HCT116 (cell line): ENCODE results near the gene TEAD1. TPM values are rescaled to one million over a fixed set of nuclear protein-coding genes. Genes with fewer than 3 reads are reported as not detected.

ENCODE experiments used
- ATAC-seq: fragments of 200-7000 bp; cut with Tn5 transposase; 2 replicates; pipeline ENCODE4 v1.9.1; 2020; ENCODE audit warnings: mild to moderate bottlenecking, moderate library complexity
- BruUV-seq: library from RNA; stranded (reverse); fragments of 400-500 nt; replicated peaks from 2 replicates; lab custom pipeline; 2021; lab: Mats Ljungman, UMichigan
- CTCF ChIA-PET: fragments of 300-600 bp; sonication (Branson Sonifier 250); formaldehyde crosslinking; loops from one replicate; lab custom pipeline; 2021; ENCODE audit warnings: antibody characterized with exemption; lab: Charles Lee
- POLR2A ChIA-PET: fragments of 300-600, 350-600 bp; sonication (Branson Sonifier 250); formaldehyde crosslinking; loops from one replicate; lab custom pipeline; 2021; ENCODE audit warnings: antibody characterized with exemption; lab: Charles Lee
- RAD21 ChIA-PET, 2 experiments: fragments of 300-600 bp; sonication (Branson Sonifier 250); formaldehyde crosslinking; loops; one replicate each; lab custom pipeline; 2023; ENCODE audit warnings: low total read pairs in 2 of 2; ENCODE audit not compliant: uncharacterized antibody in 2 of 2, unreplicated experiment in 2 of 2, low non-redundant PET in 1 of 2; lab: Charles Lee
- DNase-seq: peaks from one replicate; pipeline ENCODE4 v3.0.0-alpha.2; 2010; ENCODE audit warnings: low read depth, low spot score
- H2AFZ ChIP-seq: fragments of 200-600 bp; shearing (Covaris generic), sonication (generic); 2 replicates; pipeline ENCODE4 v1.6.1; 2017; ENCODE audit warnings: low read depth, mixed run types, mixed read lengths, antibody characterized with exemption, low read length; ENCODE audit not compliant: poor library complexity, severe bottlenecking
- H3K27ac ChIP-seq: 2 replicates; pipeline ENCODE4 v1.5.1; 2012; ENCODE audit warnings: low read depth, low read length
- H3K27me3 ChIP-seq: fragments of 200-600 bp; sonication (generic); 2 replicates; pipeline ENCODE4 v1.6.1; 2016; ENCODE audit warnings: mixed run types, low read length, mixed read lengths; ENCODE audit not compliant: insufficient read depth
- H3K36me3 ChIP-seq, 2 experiments: fragments of 200-500 bp in 1 of 2; fragments of 200-600 bp in 1 of 2; sonication (Bioruptor generic) in 1 of 2; sonication (generic) in 1 of 2; 2 replicates each; pipeline versions ENCODE4 v1.5.1 to v1.6.1; 2014 to 2016; ENCODE audit warnings: low read length in 2 of 2, inconsistent platforms in 1 of 2, mixed read lengths in 1 of 2, mixed run types in 1 of 2; ENCODE audit not compliant: insufficient read depth in 2 of 2, control insufficient read depth in 1 of 2
- H3K4me1 ChIP-seq, 2 experiments: fragments of 200-600 bp in 1 of 2; sonication (generic) in 1 of 2; 2 replicates each; pipeline versions ENCODE4 v1.5.1 to v1.6.1; 2012 to 2017; ENCODE audit warnings: low read length in 2 of 2, inconsistent platforms in 1 of 2, mild to moderate bottlenecking in 1 of 2, mixed read lengths in 1 of 2, mixed run types in 1 of 2, moderate library complexity in 1 of 2; ENCODE audit not compliant: insufficient read depth in 2 of 2, control insufficient read depth in 1 of 2
- H3K4me2 ChIP-seq: fragments of 200-600 bp; sonication (generic); 2 replicates; pipeline ENCODE4 v1.6.1; 2017; ENCODE audit warnings: mixed run types, low read length, mixed read lengths
- H3K4me3 ChIP-seq, 2 experiments: fragments of 200-600 bp in 1 of 2; sonication (generic) in 1 of 2; replicated peaks in 1 of 2; 2 replicates each; pipeline ENCODE4 v1.5.1; 2011 to 2016; ENCODE audit warnings: low read length in 2 of 2, control low read depth in 1 of 2, low read depth in 1 of 2, mild to moderate bottlenecking in 1 of 2, mixed read lengths in 1 of 2, mixed run types in 1 of 2
- H3K79me2 ChIP-seq: fragments of 200-600 bp; sonication (generic); 2 replicates; pipeline ENCODE4 v1.6.1; 2017; ENCODE audit warnings: mild to moderate bottlenecking, mixed run types, low read length, moderate library complexity, mixed read lengths; ENCODE audit not compliant: insufficient read depth
- H3K9ac ChIP-seq: fragments of 200-600 bp; sonication (generic); 2 replicates; pipeline ENCODE4 v1.6.1; 2016; ENCODE audit warnings: low read length, mixed read lengths
- H3K9me2 ChIP-seq: fragments of 200-600 bp; sonication (generic), shearing (Covaris generic); 2 replicates; pipeline ENCODE4 v1.6.1; 2017; ENCODE audit warnings: mixed run types, mild to moderate bottlenecking, moderate library complexity; ENCODE audit not compliant: insufficient read depth
- H3K9me3 ChIP-seq, 2 experiments: fragments of 200-500 bp in 1 of 2; fragments of 200-600 bp in 1 of 2; sonication (Bioruptor generic) in 1 of 2; sonication (generic) in 1 of 2; 2 replicates each; pipeline ENCODE4 v1.6.1; 2014 to 2017; ENCODE audit warnings: low read length in 2 of 2, mixed read lengths in 2 of 2, inconsistent platforms in 1 of 2, low read depth in 1 of 2, mild to moderate bottlenecking in 1 of 2, mixed run types in 1 of 2, moderate library complexity in 1 of 2; ENCODE audit not compliant: control insufficient read depth in 1 of 2, insufficient read depth in 1 of 2
- H4K20me1 ChIP-seq: fragments of 200-600 bp; sonication (generic), shearing (Covaris generic); 2 replicates; pipeline ENCODE4 v1.6.1; 2017; ENCODE audit warnings: mixed run types, mild to moderate bottlenecking, moderate library complexity; ENCODE audit not compliant: insufficient read depth
- ATF3 ChIP-seq: IDR thresholded peaks from 2 replicates; pipeline ENCODE4 v1.6.1; 2012
- CBX3 ChIP-seq: IDR thresholded peaks from 2 replicates; pipeline ENCODE4 v1.6.1; 2012; ENCODE audit warnings: low read depth
- EGR1 ChIP-seq: IDR thresholded peaks from 2 replicates; pipeline ENCODE4 v1.6.1; 2012; ENCODE audit warnings: low read depth
- ELF1 ChIP-seq: IDR thresholded peaks from 2 replicates; pipeline ENCODE4 v1.6.1; 2012; ENCODE audit warnings: low read depth, borderline replicate concordance
- EZH2 ChIP-seq: fragments of 200-600 bp; sonication (generic); IDR thresholded peaks from 2 replicates; pipeline ENCODE4 v1.6.1; 2017; ENCODE audit warnings: antibody characterized with exemption, mixed run types
- EZH2phosphoT487 ChIP-seq: fragments of 200-600 bp; IDR thresholded peaks from 2 replicates; pipeline ENCODE4 v1.6.1; 2018; ENCODE audit warnings: antibody characterized with exemption, borderline replicate concordance
- FOSL1 ChIP-seq: IDR thresholded peaks from 2 replicates; pipeline ENCODE4 v1.6.1; 2012; ENCODE audit warnings: low read depth
- JUND ChIP-seq: IDR thresholded peaks from 2 replicates; pipeline ENCODE4 v1.6.1; 2012
- MAX ChIP-seq: IDR thresholded peaks from 2 replicates; pipeline ENCODE4 v1.6.1; 2012
- POLR2A ChIP-seq: IDR thresholded peaks from 2 replicates; pipeline ENCODE4 v1.7.0; 2011; ENCODE audit warnings: borderline replicate concordance; ENCODE audit not compliant: insufficient read depth, insufficient read length; ENCODE audit errors: extremely low read depth
- POLR2AphosphoS5 ChIP-seq: IDR thresholded peaks from 2 replicates; pipeline ENCODE4 v1.6.1; 2011; ENCODE audit warnings: mild to moderate bottlenecking, low read depth, low read length, moderate library complexity
- SIN3A ChIP-seq: IDR thresholded peaks from 2 replicates; pipeline ENCODE4 v1.6.1; 2012; ENCODE audit warnings: low read depth
- SP1 ChIP-seq: IDR thresholded peaks from 2 replicates; pipeline ENCODE4 v1.6.1; 2012; ENCODE audit warnings: low read depth
- SRF ChIP-seq: IDR thresholded peaks from 2 replicates; pipeline ENCODE4 v1.6.1; 2012; ENCODE audit warnings: low read depth
- TCF7L2 ChIP-seq: IDR thresholded peaks from 2 replicates; pipeline ENCODE4 v1.7.0; 2011; ENCODE audit warnings: borderline replicate concordance, inconsistent platforms; ENCODE audit not compliant: insufficient read depth, insufficient read length; ENCODE audit errors: extremely low read depth
- YY1 ChIP-seq: IDR thresholded peaks from 2 replicates; pipeline ENCODE4 v1.6.1; 2011; ENCODE audit warnings: low read length, low read depth, moderate library complexity, mild to moderate bottlenecking; ENCODE audit not compliant: insufficient replicate concordance; ENCODE audit errors: extremely low read depth
- ZFX ChIP-seq: fragments of 450-650 bp; IDR thresholded peaks from 2 replicates; pipeline ENCODE4 v1.6.1; 2017
- ZNF274 ChIP-seq: fragments of 200-500 bp; sonication (Bioruptor generic); IDR thresholded peaks from 2 replicates; pipeline ENCODE4 v1.6.1; 2014; ENCODE audit warnings: mild to moderate bottlenecking, low read depth, low read length, inconsistent platforms
- intact Hi-C: fragments of 100-400 bp; cut with micrococcal nuclease; formaldehyde crosslinking; loops from 2 replicates; pipeline ENCODE4 v1.10.0; 2022
- total RNA-seq: library from RNA; stranded (reverse); gene quantifications from one replicate; pipeline ENCODE4 v1.2.1, GENCODE V29; 2021; ENCODE audit not compliant: unreplicated experiment
- TF ChIP-seq, protein P1 (sequence below): IDR thresholded peaks from 2 replicates; pipeline ENCODE4 v1.6.1; 2011; ENCODE audit warnings: mild to moderate bottlenecking, low read length, moderate library complexity; ENCODE audit not compliant: insufficient replicate concordance; ENCODE audit errors: extremely low read depth
- TF ChIP-seq, protein P2 (sequence below): IDR thresholded peaks from 2 replicates; pipeline ENCODE4 v1.6.1; 2012; ENCODE audit warnings: low read depth

The TEAD1 gene
- total RNA-seq, 1 experiment from 2014 or later = 103 TPM

- Histone ChIP-seq H2AFZ (no peak overlapping the region), H3K9me3 (no peaks in the 10 kb centered on the region), H3K9me2 (no peaks in the 10 kb centered on the region), H3K36me3 (peaks cover 3 to 6% of the 10 kb centered on the region in 2 experiments; a peak in 1 of 4 replicates), H3K4me1 (no peaks in the 10 kb centered on the region), H3K9ac (no peak overlapping the region), H3K27me3 (no peaks in the 10 kb centered on the region), H3K27ac (no peak overlapping the region), H3K4me3 (no peak overlapping the region), H4K20me1 (0 out of 2 replicates have a peak, but pooled peaks cover 5% of the 10 kb centered on the region), H3K79me2 (no peaks in the 10 kb centered on the region), H3K4me2 (no peak overlapping the region)
- RAD21 ChIA-PET = no interaction called here
- ATAC-seq = no peak
- TF ChIP-seq EGR1 = no peak
- no peak for TF ChIP-seq POLR2A
- no peak for TF ChIP-seq FOSL1
- no peak for TF ChIP-seq TCF7L2
- TF ChIP-seq ZFX = no peak
- TF ChIP-seq ZNF274 = no peak
- TF ChIP-seq JUND = no peak
- TF ChIP-seq ATF3 = no peak
- TF ChIP-seq SP1 = no peak
- TF ChIP-seq, protein P1, sequence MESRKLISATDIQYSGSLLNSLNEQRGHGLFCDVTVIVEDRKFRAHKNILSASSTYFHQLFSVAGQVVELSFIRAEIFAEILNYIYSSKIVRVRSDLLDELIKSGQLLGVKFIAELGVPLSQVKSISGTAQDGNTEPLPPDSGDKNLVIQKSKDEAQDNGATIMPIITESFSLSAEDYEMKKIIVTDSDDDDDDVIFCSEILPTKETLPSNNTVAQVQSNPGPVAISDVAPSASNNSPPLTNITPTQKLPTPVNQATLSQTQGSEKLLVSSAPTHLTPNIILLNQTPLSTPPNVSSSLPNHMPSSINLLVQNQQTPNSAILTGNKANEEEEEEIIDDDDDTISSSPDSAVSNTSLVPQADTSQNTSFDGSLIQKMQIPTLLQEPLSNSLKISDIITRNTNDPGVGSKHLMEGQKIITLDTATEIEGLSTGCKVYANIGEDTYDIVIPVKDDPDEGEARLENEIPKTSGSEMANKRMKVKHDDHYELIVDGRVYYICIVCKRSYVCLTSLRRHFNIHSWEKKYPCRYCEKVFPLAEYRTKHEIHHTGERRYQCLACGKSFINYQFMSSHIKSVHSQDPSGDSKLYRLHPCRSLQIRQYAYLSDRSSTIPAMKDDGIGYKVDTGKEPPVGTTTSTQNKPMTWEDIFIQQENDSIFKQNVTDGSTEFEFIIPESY = no peak
- TF ChIP-seq ELF1 = no peak
- no peak for TF ChIP-seq POLR2AphosphoS5
- TF ChIP-seq CBX3 = no peak
- no peak for TF ChIP-seq EZH2phosphoT487
- no peak for TF ChIP-seq SIN3A
- TF ChIP-seq SRF = no peak
- TF ChIP-seq YY1 = no peak
- TF ChIP-seq MAX = no peak
- TF ChIP-seq, protein P2, sequence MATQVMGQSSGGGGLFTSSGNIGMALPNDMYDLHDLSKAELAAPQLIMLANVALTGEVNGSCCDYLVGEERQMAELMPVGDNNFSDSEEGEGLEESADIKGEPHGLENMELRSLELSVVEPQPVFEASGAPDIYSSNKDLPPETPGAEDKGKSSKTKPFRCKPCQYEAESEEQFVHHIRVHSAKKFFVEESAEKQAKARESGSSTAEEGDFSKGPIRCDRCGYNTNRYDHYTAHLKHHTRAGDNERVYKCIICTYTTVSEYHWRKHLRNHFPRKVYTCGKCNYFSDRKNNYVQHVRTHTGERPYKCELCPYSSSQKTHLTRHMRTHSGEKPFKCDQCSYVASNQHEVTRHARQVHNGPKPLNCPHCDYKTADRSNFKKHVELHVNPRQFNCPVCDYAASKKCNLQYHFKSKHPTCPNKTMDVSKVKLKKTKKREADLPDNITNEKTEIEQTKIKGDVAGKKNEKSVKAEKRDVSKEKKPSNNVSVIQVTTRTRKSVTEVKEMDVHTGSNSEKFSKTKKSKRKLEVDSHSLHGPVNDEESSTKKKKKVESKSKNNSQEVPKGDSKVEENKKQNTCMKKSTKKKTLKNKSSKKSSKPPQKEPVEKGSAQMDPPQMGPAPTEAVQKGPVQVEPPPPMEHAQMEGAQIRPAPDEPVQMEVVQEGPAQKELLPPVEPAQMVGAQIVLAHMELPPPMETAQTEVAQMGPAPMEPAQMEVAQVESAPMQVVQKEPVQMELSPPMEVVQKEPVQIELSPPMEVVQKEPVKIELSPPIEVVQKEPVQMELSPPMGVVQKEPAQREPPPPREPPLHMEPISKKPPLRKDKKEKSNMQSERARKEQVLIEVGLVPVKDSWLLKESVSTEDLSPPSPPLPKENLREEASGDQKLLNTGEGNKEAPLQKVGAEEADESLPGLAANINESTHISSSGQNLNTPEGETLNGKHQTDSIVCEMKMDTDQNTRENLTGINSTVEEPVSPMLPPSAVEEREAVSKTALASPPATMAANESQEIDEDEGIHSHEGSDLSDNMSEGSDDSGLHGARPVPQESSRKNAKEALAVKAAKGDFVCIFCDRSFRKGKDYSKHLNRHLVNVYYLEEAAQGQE = no peak
- TF ChIP-seq EZH2 = no peak
- POLR2A ChIA-PET = no interaction called here
- no TSS peak for BruUV-seq
- intact Hi-C loops = no loop called here
- DNase-seq = no peak
- CTCF ChIA-PET = interaction anchor here (1.4 kb wide), 1 partner anchor 13 kb away, joined by 7 read pairs; no protein-coding TSS in a partner anchor
Measured at GRCh38 chr11:12927886-12928285, 253.7 kb downstream of the TEAD1 start.
